ENCODE results near the gene CCDC33.

The CCDC33 gene

GRCh38 chr15:74208901-74209559 is 27.1 kb upstream of the CCDC33 start:
- peak; percentile 61 for DNase-seq (ENCODE audit: low read depth)

GRCh38 chr15:74209560-74209958 is 26.6 kb upstream of the CCDC33 start:
- no peak for DNase-seq (ENCODE audit: low read depth)

DNA sequence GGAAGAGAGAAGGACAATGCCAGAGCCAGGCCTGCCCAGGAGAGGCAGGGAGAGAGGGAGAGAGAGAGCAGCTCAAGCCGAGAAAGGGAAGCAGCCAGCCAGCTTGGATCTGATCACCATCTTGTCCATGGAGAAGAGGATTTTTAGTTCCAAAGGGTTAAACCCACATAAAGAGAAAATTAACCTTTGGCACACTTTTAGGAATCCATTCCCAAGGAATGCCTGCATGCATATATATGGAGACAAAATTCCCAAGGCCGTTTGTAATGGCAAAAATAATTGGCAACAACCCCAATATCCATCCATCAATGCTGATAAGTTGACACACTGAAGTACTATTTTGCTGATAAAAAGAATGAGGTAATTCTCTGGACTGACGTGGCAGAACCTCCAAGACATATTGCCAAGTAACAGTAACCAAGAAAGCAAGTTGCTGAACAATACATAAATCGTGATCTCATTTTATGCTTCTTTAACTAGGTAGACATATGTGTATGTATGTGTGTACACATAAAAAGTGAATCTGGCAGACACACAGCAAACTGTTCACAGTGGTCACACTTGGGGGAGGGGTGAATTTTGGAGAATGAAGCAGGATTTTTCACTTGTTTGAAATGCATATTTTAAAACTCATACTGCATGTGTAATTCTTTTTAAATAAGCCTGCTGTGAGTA is 26.0 kb upstream of the CCDC33 start:
- DNase-seq (ENCODE audit: low read depth) = peak; percentile 88

DNA sequence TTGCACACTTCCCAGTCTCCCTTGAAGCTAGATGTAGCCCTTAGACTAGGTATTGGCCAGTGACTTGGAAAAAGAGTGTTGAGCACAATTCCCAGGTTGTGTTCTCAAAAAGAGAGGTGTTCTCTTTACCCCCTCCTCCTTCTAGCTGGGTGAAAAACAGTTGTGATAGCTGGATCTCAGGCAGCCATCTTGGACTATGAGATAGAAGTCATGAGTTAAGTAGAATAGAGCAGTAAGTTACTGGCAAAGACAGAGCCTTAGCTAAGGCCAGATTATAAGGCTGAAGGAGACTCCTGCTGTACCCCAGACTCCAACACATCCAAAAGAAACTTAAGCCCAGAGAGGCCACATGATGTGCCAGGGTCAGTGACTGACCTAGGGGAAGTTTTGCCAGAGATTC is 25.4 kb upstream of the CCDC33 start:
- no peak for DNase-seq (ENCODE audit: low read depth)

DNA sequence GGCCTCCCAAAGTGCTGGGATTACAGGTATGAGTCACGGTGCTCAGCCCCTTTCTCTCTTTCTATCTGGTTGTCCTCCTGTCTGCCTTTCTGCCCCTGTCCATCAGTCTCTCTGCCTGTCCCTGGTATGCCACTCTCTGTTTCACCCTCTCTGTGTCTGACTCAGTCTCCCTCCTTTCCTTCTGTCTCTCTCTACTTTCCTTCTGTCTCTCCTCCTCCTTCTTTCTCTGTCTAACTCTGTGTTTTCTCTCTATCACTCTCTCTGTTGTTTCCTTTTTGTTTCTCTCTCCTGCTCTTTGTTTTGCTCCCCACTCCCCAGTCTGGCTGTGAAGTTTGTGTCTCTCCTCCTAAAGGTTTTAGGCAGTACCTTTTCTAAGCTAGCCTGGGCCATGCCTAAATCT is 24.5 kb upstream of the CCDC33 start:
- no peak for DNase-seq (ENCODE audit: low read depth)

- no peak for DNase-seq (ENCODE audit: low read depth)
Measured at GRCh38 chr15:74212494-74212893, 23.6 kb upstream of the CCDC33 start.

DNA sequence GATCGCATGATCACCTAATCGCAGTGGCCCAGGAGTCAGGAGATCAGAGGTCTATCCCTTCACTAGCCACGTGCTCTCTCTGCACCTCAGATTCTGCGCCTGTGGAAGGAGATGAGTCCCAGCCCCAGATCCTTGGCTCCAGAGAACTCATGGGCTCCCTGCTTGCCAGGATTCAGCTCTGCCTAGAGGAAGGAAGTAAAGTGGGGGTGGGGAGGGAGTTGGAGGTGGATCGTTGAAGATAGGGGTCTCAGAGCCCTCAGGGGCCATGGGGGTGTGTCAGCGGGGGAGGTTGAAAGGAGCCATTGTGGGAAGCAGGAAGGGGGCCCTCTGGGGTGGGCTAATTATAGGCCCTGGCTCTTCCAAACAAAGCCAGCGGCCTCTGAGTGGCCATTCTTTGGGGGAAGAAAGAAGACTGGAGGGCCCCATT is 22.3 kb upstream of the CCDC33 start:
- no peak for DNase-seq (ENCODE audit: low read depth)

- no peak for DNase-seq (ENCODE audit: low read depth)
Measured at GRCh38 chr15:74214324-74215021, 21.7 kb upstream of the CCDC33 start.

- DNase-seq (ENCODE audit: low read depth) = no peak
Measured at GRCh38 chr15:74215958-74216357, 20.2 kb upstream of the CCDC33 start.

DNA sequence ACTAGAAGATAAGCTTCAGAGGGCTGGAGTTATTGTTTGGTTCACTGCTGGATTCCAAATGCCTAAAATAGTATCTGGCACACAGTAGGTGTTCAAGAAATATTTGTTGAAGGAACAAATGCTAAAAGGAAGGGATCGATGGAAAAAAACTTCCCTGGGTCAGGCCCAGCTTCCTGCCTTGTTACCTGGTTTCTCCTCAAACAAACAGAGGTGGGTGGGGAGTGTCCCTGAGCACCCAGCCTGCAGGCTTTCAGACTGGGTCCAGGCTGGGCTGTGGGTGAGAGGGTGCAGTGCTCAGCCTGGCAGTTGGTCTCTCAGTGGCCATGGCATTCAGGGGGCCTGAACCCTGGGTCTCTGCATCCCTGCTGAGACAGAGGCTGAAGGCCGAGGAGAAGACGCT is 19.2 kb upstream of the CCDC33 start:
- no peak for DNase-seq (ENCODE audit: low read depth)

- DNase-seq (ENCODE audit: low read depth) = no peak
Measured at GRCh38 chr15:74217907-74218885, 17.9 kb upstream of the CCDC33 start.

DNA sequence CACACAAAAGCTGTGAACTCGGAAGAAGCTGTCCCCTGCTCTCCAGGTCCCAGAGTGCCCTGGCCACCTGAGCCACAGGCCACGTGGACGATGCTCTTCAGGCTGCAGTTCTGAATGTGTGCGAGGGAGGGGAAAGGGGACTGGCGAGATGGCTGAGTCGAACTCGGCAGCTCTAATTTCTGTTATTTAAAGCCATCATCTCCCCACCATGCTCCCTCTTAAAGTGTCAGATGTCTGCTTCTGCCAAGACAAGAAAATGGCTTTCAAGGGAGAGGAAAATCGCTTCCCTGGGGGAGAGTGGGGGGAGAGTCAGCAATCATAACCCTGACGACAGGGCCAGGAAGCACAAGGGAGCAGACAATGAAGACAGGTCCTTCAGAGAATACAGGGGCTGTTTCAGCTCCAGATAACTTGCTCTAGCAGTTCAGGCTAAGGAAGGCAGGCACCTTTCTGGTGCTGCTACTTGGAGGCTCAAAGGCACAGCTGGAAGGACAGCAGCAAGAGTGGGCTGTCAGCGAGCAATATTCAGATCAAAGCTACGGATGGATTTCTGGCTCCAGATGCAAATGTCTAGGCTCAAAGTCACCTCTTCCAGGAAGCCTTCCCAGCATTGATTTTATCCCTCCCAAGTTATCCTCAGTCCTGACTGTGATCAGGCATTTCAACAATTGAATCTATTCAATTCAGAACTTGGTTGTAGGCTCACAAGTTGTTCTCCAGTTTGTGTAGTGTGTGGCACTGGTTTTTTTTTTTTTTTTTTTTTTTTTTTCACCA is 15.5 kb upstream of the CCDC33 start:
- no peak for DNase-seq (ENCODE audit: low read depth)

DNA sequence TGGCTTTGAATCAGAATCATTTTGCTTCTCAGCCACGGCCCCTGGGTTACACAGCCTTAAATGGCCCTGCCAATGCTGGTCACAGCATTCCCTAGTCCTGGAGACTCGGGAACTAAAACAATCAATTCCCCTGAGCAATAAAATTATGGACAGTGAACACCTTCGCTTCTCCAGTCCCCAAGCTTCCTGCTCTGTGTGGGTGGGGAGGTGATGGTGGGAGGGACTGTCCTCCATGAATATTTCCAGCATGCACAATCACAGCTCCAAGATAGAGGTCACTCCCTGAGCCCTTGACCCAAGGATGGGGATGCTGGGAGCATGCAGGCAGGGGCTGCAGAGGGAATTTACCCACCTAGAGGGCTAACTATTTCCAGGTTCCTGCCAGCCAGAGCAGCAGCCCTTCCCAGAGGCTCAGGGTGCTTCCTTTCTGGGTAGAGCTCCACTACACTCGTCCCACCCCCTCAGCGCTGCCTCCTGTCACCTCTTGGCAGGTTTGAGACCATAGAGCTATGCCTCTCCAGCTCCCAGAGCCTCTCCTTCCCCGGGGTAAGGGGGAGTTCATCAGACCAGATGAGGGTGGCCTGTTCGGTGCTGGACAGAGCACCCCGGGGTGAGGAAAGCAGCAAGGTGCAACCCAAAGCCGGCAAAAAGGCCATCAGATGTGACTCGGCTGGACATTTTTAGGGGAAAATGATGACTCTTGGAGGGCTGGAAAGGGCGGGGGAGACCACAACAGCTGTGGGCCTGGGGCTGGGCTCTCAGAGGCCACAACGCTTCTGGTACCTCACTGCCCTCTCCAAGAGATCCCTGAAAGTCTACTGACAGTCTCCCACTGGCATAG is 14.5 kb upstream of the CCDC33 start:
- DNase-seq (ENCODE audit: low read depth) = no peak

- DNase-seq (ENCODE audit: low read depth) = no peak
Measured at GRCh38 chr15:74222240-74223119, 13.6 kb upstream of the CCDC33 start.

GRCh38 chr15:74225928-74226327 is 10.2 kb upstream of the CCDC33 start:
- no peak for DNase-seq (ENCODE audit: low read depth)

DNA sequence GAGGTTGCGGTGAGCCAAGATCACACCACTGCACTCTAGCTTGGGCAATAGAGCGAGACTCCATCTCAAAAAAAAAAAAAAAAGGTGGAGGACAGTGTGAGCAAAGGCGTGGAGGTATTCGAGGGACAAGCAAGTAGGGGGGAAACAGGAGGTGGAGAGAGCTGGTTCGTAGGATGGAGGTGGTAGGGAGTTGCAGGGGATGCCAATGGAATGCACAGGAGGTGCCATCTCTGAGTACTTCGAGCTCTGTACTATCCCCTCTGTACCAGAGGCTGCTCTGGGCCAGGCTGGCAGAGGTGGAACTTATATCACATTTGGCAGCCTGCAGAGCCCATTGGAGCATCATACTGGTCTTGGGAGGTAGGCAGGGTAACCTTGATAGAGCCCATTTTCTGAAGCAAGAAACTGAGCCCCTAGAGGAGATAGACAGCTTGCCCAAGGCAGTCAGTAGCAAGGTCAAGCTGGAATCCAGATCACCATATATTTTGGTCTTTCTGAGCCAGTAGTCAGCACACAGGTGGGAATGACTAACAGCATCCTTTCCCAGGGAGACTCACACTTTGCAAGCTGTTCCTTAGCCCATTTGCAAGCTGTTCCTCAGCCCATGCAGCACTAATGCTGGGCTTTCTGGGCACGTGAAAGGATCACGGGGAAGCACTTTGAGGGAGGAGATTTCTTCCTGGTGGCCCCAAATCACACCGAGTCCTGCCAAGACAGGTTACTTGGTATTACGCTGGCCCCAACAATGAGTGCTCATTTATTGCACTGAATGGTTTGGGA is 9.2 kb upstream of the CCDC33 start:
- DNase-seq (ENCODE audit: low read depth) = no peak

- no peak for DNase-seq (ENCODE audit: low read depth)
Measured at GRCh38 chr15:74227968-74228722, 8.0 kb upstream of the CCDC33 start.

DNA sequence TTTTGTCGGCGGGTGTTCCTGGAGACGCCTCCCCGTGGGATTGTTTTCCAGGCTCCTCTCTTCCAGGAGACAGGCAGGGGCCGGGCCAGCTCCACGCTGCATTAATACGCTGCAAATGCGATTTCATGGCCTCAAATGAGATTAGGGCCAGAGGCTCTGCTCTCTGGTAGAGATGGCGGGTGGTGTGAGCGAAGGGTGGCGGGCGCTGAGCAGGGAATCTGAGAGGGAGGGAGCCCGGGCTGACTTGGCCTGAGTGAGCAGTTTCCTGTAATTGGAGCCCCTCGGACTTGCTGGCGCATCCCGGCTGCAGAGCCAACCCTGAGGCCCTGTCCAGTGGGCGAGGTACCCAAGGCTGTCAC is 7.4 kb upstream of the CCDC33 start:
- peak; percentile 53 for DNase-seq (ENCODE audit: low read depth)
